GM19467 (cell line): ENCODE data around the gene FGF2.
"Not testable (repeated sequence)": the region's sequence is repeated elsewhere in the genome, so short reads cannot be mapped to it uniquely, and the experiment has no call there.

Source experiments
- ATAC-seq: cut with Tn5 transposase; IDR thresholded peaks from one replicate; pipeline ENCODE4 v1.9.1; 2021; ENCODE audit warnings: mild to moderate bottlenecking, moderate library complexity; ENCODE audit not compliant: unreplicated experiment

The FGF2 gene

DNA sequence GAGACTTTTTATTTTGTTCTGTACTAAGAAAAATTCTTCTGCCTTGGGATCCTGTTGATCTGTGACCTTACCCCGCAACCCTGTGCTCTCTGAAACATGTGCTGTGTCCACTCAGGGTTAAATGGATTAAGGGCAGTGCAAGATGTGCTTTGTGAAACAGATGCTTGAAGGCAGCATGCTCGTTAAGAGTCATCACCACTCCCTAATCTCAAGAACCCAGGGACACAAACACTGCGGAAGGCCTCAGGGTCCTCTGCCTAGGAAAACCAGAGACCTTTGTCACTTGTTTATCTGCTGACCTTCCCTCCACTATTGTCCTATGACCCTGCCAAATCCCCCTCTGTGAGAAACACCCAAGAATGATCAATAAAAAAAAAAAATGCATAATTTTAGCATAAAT lies 13.8 kb upstream of the FGF2 start:
- not testable (repeated sequence) for ATAC-seq

DNA sequence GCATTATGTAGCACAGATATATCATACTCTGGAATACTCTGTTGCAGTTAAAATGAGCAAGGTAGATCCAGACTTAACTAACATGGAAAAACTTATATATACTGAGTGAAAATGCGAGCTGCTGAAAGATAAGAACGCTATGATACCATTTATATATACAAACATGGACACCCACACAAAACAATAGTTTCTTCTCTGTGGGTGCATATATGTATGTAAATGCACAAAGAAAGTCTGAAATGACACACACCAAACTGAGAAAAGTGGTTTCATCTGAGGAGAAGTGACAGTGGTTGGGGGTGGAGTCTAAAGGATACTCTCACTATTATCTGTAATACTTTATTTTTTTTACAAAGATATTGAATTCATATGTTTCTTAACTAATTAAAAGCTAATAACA lies 12.2 kb upstream of the FGF2 start:
- peak; percentile 83 for ATAC-seq

DNA sequence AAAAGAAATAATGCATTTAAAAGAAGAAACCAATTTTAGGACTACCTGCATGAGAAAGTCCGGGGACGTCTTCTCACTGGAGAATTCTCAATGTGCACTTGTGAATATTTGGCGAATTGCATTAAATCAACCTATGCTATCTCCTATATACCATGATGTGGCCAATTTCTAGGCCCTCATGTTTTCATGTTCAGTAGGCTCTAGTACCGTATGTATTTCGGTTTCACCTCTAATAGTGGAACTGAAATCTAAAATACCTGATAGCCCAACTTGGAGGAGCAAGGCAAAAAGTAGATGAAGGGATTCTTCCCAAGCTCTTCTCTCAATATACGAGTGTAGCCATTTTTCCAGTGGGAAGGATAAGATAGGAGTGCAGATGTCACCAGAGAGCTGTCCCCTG lies 11.4 kb upstream of the FGF2 start:
- ATAC-seq = no peak

DNA sequence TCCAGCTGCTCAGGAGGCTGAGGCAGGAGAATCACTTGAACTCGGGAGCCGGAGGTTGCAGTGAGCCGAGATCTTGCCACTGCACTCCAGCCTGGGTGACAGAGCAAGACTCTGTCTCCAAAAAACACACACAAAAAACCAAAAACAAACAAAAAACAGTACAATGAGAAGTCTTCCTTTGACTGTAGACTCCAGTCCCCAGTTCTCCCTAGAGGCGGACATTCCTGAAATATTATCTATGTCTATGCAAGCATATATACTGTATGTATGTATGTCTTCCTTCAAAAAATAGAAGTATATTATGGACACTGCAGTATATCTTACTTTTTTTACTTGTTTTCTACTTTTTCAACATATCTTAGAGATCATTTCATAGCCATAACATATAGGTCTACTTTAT lies 10.2 kb upstream of the FGF2 start:
- no peak for ATAC-seq

DNA sequence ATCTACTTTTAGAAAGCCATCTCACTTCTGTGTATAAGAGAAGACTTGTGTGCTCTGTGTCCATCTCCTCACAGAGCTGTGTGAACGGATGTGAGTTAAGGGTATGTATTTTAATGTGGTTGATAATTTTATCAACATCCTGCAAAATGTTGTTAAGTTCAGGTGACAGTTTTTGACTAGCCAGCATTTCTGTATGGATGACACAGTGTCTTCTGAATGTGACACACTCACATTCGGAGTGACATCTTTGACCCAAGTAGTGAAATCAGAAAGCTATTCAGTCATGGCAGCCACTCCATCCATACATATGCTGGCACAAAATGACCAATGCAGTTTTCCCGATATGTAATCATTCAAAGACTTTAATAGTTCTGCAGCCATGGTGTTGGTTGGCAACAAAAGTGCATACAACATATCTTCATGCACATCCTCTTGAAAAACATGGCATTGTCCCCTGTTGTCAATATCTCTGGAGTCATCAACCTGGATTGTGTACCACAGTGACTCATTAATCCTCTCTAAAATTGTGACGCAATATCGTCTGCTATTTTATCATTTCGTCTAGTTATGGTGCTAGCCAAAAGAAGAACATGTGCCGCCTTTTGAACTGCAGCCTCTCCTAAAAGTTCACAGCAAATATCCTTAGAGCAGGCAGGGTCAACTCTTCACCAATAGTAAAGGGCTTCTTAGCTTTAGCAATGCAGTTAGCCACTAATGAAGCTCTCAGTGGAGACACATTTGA lies 6.8 kb upstream of the FGF2 start:
- no peak for ATAC-seq

DNA sequence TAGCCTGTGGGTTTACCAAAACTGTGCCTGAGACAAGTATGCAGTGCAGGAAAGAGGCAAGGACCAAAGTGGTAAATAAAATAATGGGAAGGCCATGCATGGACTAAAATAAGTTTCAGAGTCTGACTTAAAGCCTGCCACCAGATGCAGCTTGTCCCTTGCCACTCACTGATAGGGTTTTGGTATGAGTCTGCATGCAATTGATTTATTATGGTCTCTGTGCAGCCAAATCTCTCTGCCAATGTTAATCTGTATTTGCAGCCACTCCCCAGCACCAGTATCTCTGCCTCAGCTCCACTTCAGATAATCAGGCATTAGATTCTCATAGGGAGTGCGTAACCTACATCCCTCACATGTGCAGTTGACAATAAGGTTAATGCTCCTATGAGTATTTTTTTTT lies 5.5 kb upstream of the FGF2 start:
- no peak for ATAC-seq

DNA sequence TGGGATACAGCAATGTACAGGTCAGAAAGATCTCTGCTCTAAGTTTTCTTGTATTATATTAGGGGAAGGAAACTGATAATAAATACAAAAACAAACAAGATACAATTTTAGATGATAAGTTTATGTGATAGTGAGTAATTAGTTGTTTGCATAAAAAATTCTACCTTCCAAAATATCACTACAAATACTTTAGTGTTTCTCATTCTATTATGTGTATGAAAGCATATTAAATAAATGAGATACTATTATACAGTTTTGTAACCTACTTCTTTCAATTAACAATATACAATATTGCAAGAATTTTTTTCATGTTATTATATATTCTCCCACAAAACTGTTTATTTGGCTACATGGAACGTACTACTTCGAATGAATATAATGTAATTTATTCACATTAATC lies 4.2 kb upstream of the FGF2 start:
- ATAC-seq = no peak

DNA sequence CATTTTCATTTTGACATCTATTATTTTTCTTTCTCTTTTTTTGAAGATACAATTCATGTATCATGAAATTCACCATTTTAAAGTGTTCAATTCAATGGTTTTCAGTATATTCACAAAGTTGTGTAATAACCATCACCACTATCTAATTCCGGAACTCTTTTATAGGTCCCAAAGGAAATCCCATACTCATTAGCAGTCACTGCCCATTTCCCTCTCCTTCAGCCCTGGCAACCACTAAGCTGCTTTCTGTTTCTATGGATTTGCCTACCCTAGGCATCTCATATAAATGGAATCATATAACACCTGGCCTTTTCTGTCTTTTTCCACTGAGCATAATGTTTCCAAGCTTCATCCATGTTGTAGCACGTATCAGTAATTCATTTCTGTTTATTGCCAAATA lies 3.2 kb upstream of the FGF2 start:
- no peak for ATAC-seq

DNA sequence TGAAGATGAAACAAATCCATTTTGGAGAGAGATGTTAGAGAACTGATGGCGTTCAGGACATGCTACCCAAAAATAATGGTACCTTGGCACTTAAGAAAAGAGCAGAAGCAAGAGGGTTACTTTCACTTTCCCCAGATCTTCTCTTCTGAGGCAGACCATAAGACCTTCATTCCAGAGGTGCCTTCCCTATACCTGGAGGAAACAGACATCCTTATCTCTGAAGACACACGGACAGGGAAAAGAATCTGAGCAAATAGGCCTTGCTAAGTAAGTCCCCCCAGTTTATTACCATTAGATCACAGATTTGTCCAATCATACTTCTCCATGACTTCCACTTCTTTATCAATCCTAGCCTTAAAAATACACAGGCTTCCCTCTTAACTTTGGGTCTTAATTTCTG lies 2.0 kb upstream of the FGF2 start:
- no peak for ATAC-seq

DNA sequence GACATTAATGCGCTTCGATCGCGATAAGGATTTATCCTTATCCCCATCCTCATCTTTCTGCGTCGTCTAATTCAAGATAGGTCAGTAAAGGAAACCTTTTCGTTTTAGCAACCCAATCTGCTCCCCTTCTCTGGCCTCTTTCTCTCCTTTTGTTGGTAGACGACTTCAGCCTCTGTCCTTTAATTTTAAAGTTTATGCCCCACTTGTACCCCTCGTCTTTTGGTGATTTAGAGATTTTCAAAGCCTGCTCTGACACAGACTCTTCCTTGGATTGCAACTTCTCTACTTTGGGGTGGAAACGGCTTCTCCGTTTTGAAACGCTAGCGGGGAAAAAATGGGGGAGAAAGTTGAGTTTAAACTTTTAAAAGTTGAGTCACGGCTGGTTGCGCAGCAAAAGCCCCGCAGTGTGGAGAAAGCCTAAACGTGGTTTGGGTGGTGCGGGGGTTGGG lies 528 bp upstream of the FGF2 start:
- ATAC-seq = no peak

DNA sequence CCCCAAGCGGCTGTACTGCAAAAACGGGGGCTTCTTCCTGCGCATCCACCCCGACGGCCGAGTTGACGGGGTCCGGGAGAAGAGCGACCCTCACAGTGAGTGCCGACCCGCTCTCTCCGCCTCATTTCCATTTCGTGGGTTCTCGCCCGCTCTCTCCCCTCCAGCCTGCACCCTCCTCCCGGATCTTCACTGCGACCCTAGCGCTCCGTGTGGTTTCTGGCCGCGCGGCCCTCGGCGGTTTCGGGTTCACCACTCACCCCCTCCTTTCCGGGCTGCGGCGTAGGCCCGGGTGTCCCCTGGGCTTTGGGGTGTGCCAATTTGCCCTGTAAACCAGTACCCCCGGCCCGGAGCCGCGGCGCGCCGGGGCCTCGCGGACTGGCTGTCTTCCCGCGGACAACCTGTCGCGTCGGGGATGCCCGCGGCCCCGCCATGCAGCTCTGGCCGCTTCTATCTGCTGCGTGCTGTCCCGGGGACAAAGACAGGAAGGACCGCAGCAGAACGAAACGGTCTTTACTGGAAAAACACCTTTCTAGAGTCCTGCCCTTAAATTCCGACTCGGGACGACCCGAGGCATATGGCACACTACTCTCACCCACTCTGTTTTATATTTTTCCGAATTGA lies 737 bp downstream of the FGF2 start:
- peak; percentile 60 for ATAC-seq

DNA sequence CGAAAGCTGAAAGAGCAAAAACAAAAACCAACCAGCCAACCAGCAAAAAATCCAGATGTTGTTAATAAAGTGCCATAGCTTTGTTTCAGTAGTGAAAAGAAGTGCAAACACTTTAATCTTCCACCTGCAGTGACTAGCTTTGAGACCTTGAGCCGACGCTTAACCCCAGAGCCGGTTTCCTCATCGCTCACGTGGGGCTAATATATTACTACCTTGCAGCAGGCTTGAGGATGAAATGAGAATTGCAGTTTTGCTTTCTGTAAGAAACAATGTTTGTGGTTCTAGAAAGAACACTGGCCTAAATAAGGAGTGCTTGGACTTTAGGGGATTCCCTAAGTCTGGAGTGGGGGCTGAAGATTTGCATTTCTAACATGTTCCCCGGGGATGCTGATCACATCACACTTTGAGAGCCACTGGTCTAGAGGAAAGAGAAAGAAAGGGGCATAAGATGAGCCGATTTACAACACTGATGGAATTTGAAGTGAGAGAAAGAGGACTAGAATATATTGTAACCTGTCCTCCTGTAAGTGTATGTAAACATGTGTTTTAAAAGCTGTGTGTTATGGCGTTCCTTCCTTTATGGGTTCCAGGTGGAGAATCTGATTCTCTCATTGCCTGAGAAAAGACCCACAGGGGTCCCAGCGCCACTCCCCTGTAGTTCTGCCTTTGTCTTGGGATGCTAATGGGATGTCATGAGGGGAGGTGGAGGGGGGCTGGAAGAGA lies 1.4 kb downstream of the FGF2 start:
- peak; percentile 86 for ATAC-seq

DNA sequence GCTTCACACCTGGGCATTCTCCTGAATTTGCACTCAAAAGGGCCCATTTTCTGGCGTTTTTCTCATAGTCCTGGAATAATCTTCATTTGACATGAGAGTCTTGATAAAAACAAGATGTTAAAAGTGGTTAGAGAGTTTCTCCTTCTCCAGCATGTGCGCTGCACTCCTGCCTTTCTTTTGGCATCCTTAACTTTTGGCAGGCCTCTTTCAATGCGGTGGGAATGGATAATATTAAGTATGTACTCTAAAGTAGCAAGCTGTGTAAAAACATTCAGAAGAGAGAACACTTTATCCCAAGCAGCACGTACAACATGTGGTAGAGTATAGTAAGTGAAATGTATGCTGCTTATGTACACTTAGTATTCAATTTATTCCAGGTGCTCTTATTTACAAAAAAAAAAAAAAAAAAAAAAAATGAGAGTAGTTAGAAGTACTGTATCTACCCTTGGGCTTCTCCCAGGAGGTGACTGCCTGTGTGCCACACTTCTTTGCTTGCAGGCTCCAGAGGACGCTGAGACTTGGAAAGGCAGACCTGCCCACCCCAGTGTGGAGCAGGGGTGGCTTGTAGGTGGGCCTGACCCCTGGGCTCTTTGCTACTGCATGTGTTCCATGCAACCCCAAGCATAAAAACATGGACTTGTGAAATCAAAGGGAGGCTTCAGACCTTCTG lies 3.9 kb downstream of the FGF2 start:
- no peak for ATAC-seq

DNA sequence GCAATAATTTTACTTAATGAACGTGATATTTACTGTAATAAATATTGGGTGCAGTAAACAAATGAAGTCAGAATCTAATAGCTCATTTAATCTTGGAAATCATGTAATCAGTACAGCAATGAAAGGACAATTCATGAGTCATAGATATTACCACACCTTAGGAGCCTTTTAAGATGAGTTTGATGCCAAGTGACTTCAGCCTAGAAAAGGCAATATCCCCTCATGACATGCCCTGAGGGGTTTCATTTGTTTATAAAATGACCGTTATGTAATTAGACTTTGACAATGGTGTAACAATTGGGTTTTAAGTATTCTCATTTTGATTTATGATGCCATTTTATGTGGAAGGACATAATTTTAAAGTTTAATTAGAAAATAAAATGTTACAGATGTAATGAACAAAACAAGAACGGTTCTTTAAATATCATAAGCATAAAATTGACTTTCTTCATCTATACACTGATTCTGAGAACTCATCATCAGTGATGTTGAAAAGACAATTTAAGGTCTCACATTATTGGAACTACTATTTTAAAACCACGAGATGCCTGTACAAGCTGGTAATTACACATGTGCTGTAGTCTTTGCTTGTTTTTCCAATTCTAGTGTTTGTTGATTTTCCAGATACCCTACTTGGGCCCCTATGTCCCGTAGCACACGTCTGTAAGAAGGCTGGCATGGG lies 5.0 kb downstream of the FGF2 start:
- ATAC-seq = no peak

DNA sequence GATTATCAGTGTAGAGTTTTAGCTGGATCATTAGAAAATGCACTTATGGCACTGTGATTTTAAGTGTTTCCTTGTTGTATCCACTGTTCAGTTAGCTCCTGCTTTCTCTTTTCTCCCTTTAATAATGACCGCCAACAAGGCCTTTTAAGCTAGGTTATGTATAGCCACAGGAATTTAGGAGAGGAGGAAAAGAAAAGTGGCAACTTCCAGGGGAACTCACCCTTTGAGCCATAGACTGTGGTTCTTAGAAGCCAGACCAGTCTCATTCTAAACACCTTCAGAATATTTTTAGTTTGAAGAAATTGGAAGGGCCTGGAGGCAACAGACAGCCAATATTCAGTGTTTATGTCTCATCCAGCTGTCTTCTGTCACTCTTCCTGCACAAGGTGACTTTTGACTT lies 6.1 kb downstream of the FGF2 start:
- ATAC-seq = no peak

DNA sequence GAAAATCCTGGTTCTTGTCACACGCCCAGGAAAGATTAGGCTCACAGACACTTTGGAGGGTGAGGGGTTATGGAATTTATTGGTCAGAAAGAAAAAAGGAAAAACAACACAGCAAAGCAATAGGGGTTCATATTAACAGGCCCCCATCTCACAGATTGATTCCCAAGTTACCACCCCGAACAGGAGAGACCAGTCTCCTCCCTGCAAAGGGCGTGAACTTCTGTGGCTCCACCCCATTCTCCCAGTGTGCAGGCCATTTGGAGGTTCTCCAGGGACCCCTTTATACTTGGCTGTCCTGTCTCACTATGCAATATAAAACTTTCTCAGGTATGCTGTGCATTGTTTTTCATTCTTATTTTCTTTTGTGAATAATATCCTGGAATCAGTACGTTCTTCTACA lies 7.4 kb downstream of the FGF2 start:
- ATAC-seq = no peak

DNA sequence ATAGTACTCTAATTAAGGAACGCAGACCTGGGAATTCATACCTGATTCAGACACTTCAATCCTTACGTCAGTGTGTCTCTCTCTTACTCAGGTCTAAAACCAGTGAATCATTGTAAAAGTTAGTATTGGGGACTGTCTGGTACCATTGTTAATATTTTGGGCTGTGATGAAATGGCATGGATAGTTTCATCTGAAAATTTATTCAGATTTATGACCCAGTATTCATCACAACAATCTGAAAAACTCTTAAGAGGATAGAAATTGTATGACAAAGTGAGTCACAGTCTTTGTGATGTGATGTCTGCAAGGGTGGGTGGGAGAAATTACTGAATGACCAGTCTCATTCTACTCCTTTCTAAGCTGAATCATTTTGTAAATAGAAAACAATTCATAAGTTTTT lies 10.3 kb downstream of the FGF2 start:
- no peak for ATAC-seq

DNA sequence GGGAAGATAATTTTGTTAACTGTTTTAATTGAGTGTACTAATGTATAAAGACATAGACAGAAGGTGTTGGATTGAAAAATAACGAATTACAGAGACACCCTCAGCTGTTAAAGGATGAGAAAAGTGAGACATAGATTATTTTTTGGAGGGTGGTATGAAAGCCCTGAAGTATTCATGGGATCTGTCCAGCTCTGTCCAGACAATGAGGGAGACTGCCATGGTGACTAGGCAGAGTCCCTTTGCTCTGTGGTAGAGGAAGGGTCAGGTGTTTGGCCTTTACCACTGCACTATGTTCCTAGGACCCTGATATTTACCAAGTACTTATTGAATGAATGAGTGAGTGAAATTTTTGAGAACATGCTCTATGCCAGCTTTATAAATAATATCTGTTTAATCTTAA lies 11.4 kb downstream of the FGF2 start:
- ATAC-seq = no peak

DNA sequence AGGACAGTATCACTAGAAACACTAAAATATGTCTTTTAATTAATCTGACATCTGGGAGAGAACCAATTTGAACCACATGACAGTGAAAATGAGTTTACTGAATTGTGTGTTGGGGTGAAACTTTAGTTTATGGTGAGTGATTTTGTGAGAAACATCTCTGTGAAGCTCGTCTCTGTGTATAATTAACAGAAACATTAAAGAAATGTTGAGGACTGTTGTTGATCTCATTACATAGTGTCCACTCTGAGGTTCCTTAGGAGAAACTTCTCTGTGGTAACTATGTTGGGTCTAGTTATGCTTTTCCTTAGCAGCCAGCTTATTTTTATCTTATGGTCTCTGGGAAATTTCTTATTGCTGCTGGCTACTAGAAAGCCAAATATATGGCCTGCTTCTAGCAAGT lies 15.8 kb downstream of the FGF2 start:
- ATAC-seq = no peak

DNA sequence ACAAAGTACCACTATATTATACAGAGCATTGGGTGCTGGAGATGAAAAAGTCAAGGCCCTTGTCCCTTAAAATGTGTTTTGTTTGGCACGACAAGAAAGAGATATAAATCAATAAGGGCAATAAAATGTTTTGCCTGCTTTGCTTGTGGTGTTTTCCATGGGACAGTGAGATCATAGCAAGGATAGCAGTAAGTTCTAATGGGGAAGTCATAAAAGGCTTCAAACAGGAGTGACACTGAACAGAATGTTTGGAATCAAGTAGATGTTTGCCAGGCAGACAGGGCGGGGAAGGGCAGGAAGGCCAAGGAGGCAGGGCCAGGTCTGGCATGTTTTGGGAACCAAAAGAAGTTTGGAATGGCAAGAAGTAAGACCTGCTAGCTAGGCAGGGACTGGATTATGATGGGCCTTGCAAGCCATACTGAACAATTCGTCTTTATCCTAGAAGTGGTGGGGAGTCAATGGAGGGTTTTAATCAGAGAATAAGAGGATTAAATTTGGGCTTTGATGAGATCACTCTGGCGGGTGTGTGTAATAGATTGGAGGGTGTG lies 16.4 kb downstream of the FGF2 start:
- ATAC-seq = no peak

DNA sequence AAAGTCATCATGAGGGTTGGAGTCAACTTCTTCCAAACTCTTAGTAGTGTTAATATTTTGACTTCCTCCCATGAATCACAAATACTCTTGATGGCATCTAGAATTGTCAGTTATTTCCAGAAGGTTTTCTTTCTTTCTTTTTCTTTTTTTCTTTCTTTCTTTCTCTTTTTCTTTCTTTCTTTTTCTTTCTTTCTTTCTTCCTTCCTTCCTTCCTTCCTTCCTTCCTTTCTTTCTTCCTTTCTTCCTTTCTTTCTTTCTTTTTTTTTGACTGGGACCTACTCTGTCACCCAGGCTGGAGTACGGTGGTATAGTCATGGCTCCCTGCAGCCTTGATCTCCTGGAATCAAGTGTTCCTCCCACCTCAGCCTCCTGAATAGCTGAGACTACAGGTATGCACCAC lies 17.8 kb downstream of the FGF2 start:
- not testable (repeated sequence) for ATAC-seq
